NAMALWA (cell line): ENCODE measurements around the gene PLEKHA6.

Experiments used
- DNase-seq: peaks from one replicate; pipeline ENCODE4 v3.0.0-alpha.2; 2015; ENCODE audit warnings: low spot score

PLEKHA6 gene, protein sequence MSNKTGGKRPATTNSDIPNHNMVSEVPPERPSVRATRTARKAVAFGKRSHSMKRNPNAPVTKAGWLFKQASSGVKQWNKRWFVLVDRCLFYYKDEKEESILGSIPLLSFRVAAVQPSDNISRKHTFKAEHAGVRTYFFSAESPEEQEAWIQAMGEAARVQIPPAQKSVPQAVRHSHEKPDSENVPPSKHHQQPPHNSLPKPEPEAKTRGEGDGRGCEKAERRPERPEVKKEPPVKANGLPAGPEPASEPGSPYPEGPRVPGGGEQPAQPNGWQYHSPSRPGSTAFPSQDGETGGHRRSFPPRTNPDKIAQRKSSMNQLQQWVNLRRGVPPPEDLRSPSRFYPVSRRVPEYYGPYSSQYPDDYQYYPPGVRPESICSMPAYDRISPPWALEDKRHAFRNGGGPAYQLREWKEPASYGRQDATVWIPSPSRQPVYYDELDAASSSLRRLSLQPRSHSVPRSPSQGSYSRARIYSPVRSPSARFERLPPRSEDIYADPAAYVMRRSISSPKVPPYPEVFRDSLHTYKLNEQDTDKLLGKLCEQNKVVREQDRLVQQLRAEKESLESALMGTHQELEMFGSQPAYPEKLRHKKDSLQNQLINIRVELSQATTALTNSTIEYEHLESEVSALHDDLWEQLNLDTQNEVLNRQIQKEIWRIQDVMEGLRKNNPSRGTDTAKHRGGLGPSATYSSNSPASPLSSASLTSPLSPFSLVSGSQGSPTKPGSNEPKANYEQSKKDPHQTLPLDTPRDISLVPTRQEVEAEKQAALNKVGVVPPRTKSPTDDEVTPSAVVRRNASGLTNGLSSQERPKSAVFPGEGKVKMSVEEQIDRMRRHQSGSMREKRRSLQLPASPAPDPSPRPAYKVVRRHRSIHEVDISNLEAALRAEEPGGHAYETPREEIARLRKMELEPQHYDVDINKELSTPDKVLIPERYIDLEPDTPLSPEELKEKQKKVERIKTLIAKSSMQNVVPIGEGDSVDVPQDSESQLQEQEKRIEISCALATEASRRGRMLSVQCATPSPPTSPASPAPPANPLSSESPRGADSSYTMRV

DNA sequence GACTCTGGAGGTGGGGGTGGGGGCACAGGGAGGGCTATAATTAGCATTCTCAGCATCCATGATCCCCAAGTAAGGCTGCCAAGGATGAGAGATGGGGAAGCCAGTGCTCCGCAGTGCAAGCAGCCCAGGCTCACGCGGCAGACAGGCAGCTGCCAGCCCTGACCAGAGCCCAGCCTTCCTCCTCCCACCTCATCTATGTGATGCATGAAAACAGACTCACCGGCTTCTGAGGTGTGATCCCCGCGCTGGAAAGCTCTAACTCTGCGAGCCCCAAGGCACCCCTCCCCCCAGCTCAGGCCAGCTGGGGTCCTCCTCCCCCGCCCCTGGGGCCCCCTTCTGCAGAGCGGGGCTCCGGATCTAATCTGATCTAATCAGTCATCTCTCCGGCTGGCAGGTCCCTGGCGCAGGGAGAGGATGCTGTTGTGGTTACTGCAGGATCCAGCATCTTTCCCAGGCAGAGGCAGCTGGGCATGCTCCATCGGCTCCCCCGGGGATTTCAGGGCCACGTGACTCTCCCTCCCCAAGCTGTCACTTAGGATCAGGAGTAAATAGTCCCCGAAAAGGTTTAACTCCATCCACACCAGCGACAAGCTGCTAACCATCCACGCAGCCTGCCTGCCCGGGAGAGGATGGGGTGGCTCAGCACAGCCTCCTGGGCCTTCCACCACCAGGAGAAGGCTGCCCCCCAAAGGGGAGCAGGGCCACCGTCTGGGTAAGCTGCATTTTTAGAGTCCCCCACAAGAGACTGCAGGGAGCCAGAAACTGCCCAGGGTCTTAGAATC is at the start of gene PLEKHA6:
PLEKHA6 (minus strand) TSS at position 456 of the 782 bp plus-strand sequence. CDS start 86,202 bp downstream, outside the sequence.
- DNase-seq = peak; percentile 40

DNA sequence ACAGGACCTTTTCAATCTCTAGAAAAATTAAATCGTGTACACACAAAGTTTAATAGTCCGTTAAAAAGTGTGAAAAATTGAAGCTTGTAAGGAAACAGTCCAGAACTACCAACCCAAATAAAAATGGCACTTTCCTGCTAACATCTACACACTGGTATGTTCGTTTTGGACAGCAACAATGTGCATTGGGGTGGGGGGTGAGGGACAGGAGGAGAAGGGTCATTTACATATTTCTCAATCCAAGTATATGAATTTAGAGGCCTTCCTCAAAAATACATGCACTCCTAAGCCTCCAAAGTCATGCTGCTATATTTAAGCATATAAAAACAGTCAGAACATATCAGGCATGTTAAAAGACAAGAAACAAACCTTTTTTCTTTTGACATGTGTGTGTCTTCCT is 49.4 kb upstream of the PLEKHA6 start:
- peak; percentile 31 for DNase-seq

DNA sequence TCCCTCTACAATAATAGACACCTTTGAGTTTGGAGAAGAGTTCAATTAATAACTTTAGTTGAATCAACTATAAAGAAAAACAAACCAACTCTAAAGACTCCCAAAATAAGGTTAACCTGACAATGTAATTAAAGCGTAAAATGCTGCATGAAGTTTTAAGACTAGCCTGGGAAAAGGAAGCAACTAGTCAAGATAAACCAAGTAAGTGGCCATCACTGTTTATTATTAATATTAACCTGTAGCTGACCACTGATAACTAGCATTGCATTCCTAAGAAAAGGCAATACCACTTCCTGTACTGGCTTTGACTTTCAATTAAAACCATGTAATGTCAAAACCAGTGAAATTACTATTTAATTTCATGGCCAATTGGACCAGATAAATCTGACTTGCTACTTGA is 48.9 kb upstream of the PLEKHA6 start:
- no peak for DNase-seq

DNA sequence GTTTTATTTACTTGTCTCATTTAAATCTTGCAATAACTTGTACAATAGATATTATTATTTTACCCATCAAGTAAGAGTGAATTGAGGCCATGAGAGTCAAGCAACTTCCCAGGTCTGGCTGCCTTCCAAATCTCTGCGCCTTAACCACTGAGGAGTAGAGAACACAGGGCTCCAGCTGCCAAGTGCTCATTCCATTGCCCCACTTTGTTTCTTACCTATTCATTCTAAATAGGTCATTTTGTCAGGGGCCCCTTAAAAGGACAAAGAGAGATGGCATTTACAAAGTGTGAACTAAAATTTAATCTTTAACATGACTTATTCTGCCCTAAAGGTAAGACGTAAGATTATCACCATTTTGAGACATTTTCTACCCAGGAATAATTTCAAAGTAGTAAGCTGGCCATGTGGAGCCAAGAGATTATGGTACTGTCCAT is 48.4 kb upstream of the PLEKHA6 start:
- peak; percentile 44 for DNase-seq

DNA sequence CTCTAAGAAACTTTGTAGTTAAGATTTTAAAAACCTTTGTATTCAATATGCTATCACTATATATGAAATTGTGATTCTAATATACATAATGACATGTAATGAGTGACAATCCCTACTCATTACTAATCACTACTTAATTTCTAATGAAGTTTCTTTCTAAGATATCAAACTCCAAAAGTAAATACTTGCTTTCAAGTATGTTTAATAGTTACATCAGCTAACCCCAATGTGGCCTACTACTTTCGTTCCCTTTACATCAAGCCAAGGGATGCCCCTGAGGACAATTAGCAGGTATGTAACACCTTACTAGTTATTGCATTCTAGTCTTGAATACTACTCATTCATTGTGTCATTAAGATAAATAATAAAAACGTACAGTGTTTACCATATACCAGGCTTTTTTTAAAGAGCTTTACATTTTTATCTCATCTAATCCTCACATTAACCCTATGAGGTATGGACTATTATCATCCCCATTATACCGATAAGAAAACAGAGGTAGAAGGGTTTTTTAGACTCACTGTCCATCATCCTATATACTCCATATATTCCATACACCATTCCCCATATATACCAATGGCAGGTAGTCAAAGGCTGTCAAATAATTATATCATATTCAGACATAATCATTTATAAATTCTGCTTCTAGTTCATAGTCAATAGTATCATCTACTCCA is 47.7 kb upstream of the PLEKHA6 start:
- no peak for DNase-seq

DNA sequence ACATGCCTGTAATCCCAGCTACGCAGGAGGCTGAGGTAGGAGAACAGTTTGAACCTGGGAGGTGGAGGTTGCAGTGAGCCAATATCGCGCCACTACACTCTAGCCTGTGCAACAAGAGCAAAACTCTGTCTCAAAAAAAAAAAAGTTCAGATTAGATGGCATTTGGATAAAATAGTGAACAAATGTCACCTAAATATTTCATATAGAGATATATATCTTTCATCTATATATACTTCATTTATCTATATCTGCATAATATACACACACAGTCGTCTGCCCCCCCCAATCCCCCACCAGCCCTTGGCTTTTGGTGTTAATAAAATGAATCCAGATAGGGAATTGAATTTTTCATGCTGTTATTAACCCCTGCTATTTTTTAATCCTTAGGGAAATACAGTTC is 46.9 kb upstream of the PLEKHA6 start:
- DNase-seq = no peak

DNA sequence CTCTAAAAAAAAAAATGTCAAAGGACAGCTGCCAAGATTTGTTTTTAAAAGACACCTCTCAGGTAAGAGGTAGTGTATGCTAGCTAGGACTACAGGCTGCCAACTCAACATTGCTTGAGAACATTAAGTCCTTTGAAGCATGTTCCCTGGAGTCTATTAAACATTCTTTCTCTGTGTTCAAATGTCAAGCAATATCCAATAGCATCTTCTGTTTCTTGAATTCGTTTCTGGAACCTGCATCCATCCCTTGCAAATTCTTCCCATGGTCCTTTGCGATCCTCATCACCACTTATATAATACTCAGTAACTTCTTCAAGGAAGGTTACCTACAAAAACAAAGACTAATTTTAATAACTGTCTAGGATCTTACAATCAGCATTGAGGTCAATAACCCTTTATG is 46.3 kb upstream of the PLEKHA6 start:
- DNase-seq = no peak

DNA sequence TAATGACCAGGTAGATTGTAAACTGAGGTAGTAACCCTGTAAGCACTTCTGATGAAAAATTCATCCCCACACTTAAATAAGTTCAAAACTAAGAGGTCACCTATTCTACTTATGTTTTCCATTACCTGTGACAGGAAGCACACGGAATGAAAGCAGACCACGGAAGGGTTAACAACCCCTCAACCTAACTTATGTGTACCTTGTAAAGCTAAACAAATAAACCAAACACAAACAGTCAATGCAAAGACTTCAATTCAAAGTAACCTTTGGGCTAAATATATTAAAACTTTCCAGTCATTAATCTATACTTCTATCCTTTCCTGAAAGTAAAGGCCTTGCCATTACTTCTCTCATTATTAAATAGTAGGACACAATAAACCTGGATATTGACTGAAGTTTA is 44.9 kb upstream of the PLEKHA6 start:
- DNase-seq = no peak

DNA sequence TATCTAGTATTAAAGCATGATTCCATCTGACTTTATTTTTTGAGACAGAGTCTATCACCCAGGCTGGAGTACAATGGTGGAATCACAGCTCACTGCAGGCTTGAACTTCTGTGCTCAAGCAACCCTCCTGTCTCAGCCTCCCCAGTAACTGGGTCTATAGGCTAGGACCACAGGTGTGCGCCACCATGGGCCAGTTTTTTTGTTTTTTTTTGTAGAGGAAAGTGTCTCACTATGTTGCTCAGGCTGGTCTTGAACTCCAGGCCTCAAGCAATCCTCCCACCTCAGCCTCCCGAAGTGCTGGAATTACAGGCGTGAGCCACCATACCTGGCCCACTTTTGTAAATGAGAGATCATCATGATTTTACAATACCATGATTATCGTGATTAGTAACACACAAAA is 42.7 kb upstream of the PLEKHA6 start:
- no peak for DNase-seq

DNA sequence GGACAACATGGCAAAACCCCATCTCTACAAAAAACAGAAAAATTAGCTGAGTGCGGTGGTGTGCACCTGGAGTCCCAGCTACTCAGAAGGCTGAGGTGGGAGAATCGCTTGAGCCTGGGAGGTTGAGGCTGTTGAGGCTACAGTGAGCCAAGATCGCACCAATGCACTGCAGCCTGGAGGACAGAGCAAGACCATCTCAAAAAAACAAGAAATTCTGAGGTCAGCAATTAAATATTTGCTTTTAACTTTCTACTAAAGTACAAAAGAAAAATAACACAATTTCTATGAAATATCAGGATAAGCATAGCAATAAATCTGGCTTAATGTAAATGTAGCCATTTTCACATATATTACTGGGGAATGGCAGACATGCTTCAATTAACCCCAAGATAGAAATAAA is 42.0 kb upstream of the PLEKHA6 start:
- no peak for DNase-seq

DNA sequence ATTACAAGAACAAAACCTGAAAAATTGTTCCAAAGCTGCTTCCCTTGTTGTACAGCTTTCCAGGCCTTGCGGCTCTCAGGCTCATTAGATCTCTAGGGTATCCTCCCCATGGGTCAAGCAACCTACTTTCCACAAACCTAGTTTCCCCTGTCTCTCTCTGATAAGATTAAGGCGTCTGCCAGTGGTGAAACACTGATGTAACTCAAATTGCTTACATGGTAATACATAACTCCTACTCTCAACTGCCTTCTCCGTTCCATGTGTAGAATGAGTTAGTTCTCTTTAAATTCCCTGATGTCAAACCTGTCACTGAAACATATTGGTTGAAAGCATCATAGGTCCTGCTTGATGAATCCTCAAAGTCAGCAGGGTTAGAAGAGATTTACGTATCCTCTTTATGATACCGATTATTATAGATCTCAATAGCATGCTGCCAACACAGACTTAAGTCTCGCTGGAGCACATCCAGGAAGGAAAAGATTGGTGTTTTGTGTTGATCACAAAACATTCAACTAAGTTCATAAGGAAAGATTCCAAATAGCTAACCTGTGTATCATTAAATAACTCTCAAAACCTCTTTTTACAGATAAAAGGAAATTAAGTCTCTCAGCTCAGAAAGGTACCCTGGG is 41.3 kb upstream of the PLEKHA6 start:
- DNase-seq = no peak

DNA sequence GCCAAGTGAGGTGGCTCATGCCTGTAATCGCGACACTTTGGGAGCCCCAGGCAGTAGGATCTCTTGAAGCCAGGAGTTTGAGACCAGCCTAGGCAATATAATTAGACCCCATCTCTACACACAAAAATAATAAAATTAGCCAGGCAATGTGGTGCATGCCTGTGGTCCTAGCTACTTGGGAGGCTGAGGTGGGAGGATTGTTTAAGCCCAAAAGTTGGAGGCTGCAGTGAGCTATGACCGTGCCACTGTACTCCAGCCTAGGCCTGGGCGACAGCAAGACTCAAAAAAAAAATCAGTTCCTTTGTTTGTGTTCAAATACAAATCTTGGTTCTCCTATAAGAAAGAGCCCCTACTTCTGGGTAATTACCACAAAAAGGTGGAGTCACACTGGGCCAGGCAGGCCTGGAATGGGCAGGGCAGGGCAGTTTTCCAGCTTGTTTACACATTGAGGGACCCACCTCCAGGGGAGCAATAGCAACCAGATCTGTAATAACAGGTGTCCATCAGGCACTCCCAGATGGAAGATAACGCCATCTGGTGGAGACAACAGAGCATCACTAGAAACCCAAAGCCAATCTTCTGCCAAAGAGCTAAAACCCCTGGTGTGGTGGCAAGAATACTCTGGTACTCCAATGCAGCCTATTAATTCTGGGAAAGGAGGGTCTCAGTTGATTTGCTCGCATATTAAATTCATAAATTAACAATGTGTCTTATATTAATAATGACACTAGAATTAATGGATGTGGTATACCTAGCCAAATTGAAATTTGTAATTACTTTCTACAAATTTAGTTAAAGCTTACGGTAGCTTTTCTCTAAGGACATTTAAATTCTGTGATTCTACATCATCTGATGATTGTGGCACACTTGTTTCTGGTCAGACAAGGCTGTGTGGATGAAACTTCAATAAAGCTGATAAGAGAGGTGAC is 38.7 kb upstream of the PLEKHA6 start:
- DNase-seq = peak; percentile 93

DNA sequence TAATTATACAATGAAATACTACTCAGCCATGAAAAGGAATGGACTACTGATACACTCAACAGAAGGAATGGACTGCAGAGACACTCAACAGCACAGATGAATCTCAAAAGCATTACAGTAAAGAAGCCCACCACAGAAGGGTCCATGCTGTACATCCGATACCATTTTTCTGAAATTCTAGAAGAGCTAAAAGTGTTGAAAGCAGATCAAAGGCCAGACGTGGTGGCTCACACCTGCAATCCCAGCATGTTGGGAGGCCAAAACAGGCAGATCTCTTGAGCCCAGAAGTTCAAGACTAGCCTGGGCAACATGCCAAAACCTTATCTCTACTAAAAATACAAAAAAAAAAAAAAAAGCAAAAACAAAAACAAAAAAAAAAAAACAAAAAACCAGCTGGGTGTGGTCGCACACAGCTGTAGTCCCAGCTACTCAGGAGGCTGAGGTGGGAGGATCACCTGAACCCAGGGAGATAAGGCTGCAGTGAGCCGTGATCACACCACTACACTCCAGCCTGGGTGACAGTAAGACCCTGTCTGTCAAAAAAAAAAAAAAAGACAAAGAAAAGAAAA is 36.4 kb upstream of the PLEKHA6 start:
- no peak for DNase-seq

DNA sequence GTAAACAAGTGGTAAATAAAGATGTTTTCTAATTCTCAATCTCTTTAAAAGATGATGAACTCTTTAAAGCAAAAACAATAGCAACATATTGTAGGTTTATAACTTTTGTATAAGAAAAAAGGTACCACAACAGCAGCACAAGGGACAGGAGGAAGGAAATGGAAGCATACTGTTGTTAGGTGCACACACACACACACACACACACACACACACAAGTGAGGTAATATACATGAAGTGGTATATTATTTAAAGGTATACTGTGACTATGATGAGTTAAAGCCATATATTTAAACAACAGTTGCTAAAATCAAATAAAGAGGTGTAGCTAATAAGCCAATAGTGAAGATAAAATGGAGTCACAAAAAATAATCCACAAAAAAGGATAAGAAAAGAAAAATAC is 31.9 kb upstream of the PLEKHA6 start:
- DNase-seq = no peak

DNA sequence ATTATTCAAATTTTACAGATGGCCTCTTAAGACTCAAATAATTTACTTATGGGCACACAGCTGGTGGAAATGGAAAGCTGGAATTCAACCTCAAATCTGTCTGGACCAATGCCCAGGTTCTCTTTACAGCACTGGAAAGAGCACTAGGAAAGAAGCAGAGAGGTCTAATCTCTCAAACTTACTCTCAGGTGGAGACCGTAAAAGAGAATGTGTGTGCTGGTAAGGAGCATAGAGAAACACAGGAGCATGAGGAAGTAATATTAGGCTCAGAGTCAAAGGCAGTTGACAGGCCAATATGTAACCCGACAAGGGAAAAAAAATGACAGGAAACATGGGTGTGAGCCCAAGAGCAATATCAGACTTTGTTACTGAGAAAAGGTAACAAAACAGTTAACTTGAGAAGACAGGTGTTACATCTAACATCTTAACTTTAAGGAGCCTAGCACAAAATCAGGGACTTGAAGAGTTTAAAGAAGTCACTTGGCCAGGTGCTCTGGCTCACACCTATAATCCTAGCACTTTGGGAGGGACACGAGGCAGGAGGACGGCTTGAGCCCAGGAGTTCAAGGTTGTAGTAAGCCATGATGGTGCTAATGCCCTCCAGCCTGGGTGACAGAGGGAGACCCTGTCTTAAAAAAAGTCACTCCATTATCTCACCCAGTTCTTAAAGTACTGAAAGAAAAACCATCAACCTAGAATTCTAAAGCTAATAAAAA is 31.2 kb upstream of the PLEKHA6 start:
- no peak for DNase-seq

DNA sequence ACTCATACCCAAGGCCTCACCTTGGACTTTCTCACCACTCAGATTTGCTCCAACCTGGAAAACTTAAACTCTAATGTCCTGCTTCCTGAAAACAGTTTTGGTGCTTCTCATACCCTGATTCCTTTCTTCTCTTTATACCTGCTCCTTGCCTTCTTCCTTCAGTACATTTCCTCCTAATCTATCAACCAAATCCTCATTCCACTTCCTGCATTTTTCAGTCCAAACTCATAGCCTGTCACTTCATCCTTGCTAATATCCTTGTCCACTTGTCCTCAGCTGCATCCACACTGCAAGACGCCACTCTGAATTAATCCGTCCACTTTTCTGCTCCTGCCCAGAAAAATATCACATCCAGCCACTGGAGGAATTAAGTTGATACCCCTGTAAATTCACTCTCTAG is 26.0 kb upstream of the PLEKHA6 start:
- no peak for DNase-seq

DNA sequence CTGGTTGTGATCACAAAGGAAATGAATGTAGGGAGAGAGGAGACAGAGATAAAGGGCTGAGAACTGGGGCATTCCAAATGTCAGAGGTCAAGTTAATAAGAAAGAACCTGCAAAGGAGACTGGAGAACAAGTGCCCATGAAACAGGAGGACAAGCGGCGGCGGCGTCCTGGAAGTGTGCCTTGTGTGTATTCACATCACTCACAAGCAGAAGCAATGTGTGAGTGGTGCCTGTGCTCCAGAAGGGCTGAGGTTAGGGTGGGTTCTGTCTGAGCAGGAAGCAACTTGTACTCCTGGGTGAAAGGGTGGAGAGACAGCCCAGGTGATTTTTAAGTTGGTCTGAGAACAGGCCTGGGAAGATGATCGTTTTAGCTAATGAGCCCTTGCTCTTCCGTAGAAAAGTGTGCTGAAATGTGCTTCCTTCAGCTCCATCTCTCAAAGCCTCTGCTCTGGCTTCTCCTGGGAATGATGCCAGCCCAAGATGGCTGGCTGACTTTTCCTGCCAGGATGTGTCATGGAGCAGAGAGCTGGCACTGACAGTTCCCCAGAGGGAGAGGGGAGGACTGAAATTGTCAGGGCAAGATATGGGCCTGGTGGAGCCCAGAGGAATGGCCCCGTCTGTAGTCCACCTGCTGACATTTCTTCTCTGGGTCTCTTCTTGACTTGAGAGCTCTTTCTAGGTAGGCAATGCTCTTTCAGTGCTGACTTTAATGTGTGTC is 25.1 kb upstream of the PLEKHA6 start:
- DNase-seq = no peak
